SK-N-SH treated with all-trans-retinoic acid at 6 μM for 48 hours (cell line): ENCODE data around the gene CLSTN2.

Experiments
- CREB5 ChIP-seq: fragments of 250-450 bp; sonication (Bioruptor Pico); IDR thresholded peaks from 2 replicates; pipeline ENCODE4 v1.5.1; 2020; ENCODE audit warnings: low read depth, mild to moderate bottlenecking, moderate library complexity
- ISL1 ChIP-seq: fragments of 250-450 bp; sonication (Bioruptor Pico); IDR thresholded peaks from 2 replicates; pipeline ENCODE4 v2.1.2; 2022; ENCODE audit warnings: mild to moderate bottlenecking, moderate library complexity
- ZFP3 ChIP-seq: fragments of 250-450 bp; sonication (Bioruptor Pico); IDR thresholded peaks from 2 replicates; pipeline ENCODE4 v1.5.0; 2020; ENCODE audit warnings: mild to moderate bottlenecking, moderate library complexity
- TF ChIP-seq, protein P1 (sequence below): fragments of 250-450 bp; sonication (Bioruptor Pico); IDR thresholded peaks from 2 replicates; pipeline ENCODE4 v1.8.0; 2020; ENCODE audit warnings: mild to moderate bottlenecking, moderate library complexity, borderline replicate concordance

- no peak for TF ChIP-seq ISL1 (CRISPR knock-in tag)
- no peak for TF ChIP-seq ZFP3
- TF ChIP-seq, protein P1, sequence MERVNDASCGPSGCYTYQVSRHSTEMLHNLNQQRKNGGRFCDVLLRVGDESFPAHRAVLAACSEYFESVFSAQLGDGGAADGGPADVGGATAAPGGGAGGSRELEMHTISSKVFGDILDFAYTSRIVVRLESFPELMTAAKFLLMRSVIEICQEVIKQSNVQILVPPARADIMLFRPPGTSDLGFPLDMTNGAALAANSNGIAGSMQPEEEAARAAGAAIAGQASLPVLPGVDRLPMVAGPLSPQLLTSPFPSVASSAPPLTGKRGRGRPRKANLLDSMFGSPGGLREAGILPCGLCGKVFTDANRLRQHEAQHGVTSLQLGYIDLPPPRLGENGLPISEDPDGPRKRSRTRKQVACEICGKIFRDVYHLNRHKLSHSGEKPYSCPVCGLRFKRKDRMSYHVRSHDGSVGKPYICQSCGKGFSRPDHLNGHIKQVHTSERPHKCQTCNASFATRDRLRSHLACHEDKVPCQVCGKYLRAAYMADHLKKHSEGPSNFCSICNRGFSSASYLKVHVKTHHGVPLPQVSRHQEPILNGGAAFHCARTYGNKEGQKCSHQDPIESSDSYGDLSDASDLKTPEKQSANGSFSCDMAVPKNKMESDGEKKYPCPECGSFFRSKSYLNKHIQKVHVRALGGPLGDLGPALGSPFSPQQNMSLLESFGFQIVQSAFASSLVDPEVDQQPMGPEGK (CRISPR knock-in tag) = no peak
- no peak for TF ChIP-seq CREB5 (CRISPR knock-in tag)
Observed at GRCh38 chr3:140094487-140094886, 159.5 kb downstream of the CLSTN2 start.
